Thyroid gland (tissue), 4 donors: ENCODE data around the gene LRRC8E.

ENCODE experiments used
- POLR2A ChIP-seq, 2 donors: fragments of 450-650 bp; IDR thresholded peaks; one replicate each; pipeline ENCODE4 v1.6.1; 2017; ENCODE audit warnings: antibody characterized with exemption in 2 of 2, mild to moderate bottlenecking in 2 of 2, moderate library complexity in 1 of 2
- TF ChIP-seq, protein P1 (sequence below), 6 experiments: fragments of 200-600 bp in 3 of 6; fragments of 450-650 bp in 3 of 6; sonication (generic) in 3 of 6; IDR thresholded peaks; one replicate each; pipeline ENCODE4 v1.5.1; 2016 to 2019; ENCODE audit warnings: antibody characterized with exemption in 6 of 6, mild to moderate bottlenecking in 2 of 6, inconsistent platforms in 1 of 6, moderate library complexity in 1 of 6

DNA sequence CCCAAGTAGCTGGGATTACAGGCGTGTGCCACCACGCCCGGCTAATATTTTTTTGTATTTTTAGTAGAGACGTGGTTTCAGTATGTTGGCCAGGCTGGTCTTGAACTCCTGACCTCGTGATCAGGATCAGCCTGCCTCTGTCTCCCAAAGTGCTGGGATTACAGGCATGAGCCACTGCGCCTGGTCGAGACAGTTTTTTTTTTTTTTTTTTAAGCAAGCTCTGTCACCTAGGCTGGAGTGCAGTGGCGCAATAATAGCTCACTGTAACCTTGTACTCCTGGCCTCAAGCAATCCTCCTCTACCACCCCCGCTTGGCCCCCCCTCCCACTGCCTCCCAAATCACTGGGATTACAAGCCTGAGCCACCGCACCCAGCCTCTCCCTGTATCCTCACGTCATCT is 9.0 kb downstream of the LRRC8E start:
- TF ChIP-seq, protein P1, sequence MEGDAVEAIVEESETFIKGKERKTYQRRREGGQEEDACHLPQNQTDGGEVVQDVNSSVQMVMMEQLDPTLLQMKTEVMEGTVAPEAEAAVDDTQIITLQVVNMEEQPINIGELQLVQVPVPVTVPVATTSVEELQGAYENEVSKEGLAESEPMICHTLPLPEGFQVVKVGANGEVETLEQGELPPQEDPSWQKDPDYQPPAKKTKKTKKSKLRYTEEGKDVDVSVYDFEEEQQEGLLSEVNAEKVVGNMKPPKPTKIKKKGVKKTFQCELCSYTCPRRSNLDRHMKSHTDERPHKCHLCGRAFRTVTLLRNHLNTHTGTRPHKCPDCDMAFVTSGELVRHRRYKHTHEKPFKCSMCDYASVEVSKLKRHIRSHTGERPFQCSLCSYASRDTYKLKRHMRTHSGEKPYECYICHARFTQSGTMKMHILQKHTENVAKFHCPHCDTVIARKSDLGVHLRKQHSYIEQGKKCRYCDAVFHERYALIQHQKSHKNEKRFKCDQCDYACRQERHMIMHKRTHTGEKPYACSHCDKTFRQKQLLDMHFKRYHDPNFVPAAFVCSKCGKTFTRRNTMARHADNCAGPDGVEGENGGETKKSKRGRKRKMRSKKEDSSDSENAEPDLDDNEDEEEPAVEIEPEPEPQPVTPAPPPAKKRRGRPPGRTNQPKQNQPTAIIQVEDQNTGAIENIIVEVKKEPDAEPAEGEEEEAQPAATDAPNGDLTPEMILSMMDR (IDR thresholded peaks at IDR 0.05): no peak
- no peak for TF ChIP-seq POLR2A (IDR thresholded peaks at IDR 0.05)
